Left cardiac atrium (tissue), 4 donors: ENCODE data around the gene S1PR3. TPM values are rescaled to one million over a fixed set of nuclear protein-coding genes. Genes with fewer than 3 reads are reported as not detected.
"Not testable (repeated sequence)": the region's sequence is repeated elsewhere in the genome, so short reads cannot be mapped to it uniquely, and the experiment has no call there.

ENCODE experiments used
- ATAC-seq, 2 donors: fragments of 200-7000 bp; cut with Tn5 transposase; one replicate each; pipeline ENCODE4 v1.9.1; 2020; ENCODE audit warnings: mild to moderate bottlenecking in 2 of 2, moderate library complexity in 2 of 2
- DNase-seq: peaks from one replicate; pipeline ENCODE4 v3.0.0-alpha.2; 2020
- intact Hi-C, 2 donors: fragments of 100-400 bp; cut with DNase I; formaldehyde crosslinking; loops; one replicate each; pipeline versions ENCODE4 v1.14.1 to v1.15.1; 2022 to 2023
- long read RNA-seq: library from polyadenylated mRNA; unstranded; transcript quantifications from one replicate; pipeline ENCODE4 v2.0.0, GENCODE V29; 2021
- total RNA-seq, 2 donors: library from RNA; stranded (reverse); fragmentation: NEBNext Ultra II Directional; extraction: Animal tissue kit (Norgen Biotek cat#: 25700); gene quantifications; one replicate each; pipeline ENCODE4 v1.2.1, GENCODE V29; 2021
- donor health status: DM: no; HTN: yes; CAD: no.
- donor health status: DM: no; HTN: yes; CAD: no; lungs with severe emphysema.
- donor health status: DM: yes; HTN: yes; CAD: no.
- donor health status: Dilated cardiomyopathy.

The S1PR3 gene
- total RNA-seq, result 10 to 100 TPM; 24.4 to 25.3 TPM
- long read RNA-seq, full-length matches to known transcripts, result 26 of 27 reads
- long read RNA-seq, partial matches to known transcripts, result 0 of 27 reads
- long read RNA-seq, other reads (novel, unspliced or antisense), result 1 of 27 reads

DNA sequence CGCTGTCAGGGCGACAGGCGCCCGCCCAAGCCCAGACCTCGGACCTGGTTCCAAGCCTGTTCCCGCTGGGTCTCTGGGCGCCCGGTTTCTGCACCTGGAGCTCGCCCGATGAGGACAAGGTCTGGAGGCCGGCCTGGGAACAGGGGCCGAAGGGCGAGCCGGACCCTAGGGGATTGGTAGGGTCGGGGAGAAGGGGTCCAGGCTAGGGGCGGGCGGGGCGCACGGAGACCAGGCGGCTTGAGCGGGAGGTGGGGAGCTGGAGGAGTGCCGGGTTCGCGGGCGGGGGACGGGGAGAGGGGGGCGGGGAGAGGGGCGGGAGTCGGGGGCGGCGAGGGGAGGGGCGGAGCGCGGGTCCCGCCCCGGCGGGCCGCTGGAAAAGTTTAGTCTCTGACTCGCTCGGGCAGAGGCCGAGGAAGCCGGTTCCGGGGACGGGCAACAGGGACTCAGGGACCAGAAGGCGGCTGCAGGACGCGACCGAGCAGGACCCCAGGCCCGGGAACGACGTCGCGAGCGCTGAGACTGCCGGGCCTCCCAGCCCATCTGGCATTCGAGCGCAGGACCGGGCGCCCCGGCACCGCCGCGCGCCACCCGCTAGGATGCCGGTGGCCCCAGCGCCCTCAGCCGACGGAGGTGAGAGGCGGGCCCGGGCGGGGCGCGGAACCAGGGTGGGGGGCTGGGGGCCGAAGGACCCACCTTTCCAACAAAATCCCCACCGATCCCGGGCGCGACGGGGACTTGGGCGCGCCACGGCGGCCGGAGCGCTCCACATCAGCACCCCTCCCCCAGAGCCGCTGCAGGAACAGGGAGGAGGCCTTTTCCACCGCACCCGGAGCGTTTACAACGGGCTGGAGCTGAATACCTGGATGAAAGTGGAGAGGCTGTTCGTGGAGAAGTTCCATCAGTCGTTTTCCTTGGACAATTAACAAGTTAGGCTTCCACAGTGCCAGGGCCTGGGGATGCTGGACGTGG lies at the start of gene S1PR3:
S1PR3 (plus strand) TSS at position 403 of the 969 bp plus-strand sequence. CDS start 9,733 bp downstream, outside the sequence.
- intact Hi-C loops, result loop anchor here (5.0 to 10.0 kb wide), 4 partner anchors 39 to 209 kb away; no protein-coding TSS in a partner anchor
- DNase-seq (peak; percentile 75), ATAC-seq (peak; percentile 80 to 88)

DNA sequence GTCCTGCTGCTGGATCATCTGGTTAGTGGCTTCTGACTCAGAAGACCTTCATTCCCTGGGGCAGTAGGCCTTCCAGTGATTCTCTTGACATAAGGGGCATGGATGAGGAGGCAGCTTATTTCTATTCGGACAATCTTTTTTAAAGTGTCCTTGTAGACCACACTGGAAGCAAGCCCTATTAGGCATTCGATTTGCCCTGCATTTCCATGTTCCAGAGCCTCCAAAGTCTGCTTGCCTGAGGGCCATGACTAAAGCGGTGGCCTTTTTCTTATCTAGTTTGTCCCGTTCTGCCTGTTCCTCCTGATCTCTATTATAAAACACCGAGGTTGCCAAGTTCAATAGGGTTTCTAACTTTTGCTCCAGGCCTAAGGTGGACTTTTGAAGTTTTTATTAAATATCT lies 49.7 kb upstream of the S1PR3 start:
- DNase-seq, intact Hi-C loops, ATAC-seq: not testable (repeated sequence)

GRCh38 chr9:88942411-88942810 lies 48.9 kb upstream of the S1PR3 start:
- ATAC-seq (no peak), DNase-seq (no peak)
- intact Hi-C loops, result no loop called here

GRCh38 chr9:88945636-88946333 lies 45.5 kb upstream of the S1PR3 start:
- intact Hi-C loops, result no loop called here
- no peak for ATAC-seq
- DNase-seq, result no peak

DNA sequence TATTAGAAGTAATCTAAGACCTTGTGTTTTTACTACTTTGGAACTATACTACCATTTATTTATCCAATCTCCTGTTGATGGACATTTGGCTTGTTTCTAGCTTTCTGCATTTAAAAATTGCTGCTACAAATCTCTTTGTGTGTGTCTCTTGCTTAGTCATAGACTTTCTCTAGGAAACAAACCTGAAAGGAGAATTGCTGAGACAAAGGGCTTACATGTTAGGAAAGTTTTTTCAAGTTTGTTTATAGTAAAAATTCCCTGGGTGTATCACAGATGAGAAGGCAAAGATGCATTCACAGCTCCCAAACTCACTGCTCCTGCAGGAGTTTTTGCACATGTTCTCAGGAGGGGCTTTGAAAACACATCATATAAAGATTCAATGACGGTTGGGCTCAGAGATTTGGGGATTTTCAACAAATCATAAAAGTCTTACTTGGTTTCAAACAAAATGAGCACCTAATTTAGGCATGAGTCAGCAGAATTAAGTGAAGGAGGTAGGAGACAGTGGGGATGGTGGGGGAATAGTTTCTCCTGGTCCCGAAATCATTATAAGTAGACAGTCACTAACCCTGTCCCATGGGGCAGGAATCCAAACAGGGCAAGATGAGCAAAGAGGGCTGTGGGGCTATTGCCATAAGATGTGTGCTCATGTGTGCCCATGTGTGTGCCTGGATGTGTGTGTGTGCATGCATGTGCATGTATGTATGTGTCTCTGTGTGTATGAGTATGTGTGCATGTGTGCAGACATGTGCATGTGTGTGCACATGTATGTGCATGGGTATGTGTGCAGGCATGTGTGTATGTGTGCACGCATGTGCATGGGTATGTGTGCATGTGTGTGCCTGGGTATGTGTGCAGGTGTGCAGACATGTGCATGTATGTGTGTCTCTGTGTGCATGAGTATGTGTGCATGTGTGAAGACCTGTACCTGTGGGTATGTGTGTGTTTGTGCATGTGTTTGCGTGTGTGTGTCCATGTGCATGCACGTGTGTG lies 43.4 kb upstream of the S1PR3 start:
- intact Hi-C loops, result no loop called here
- ATAC-seq, result no peak
- DNase-seq, result no peak

- DNase-seq (peak; percentile 51), ATAC-seq (peak; percentile 80 to 86)
- intact Hi-C loops, result no loop called here
Measured at GRCh38 chr9:88949425-88949824, 41.8 kb upstream of the S1PR3 start.

DNA sequence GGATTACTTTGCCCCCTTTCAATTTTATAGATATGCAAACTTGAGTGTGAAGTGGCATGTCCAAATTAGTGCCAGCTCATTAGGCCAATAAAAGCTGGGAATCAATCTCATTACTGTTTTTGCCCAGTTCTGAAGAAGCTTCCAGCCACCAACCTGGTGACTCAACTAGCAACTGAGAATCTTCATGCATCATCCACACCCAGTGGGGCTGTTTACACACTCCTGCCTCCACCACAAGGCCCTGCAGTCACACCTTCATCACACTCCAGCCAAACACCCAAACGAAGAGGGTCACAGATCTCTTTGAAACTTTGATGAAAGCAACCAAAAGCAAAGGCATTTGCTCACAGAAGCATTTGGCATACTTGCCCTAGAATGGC lies 41.3 kb upstream of the S1PR3 start:
- DNase-seq, result no peak
- intact Hi-C loops, result loop anchor here in 1 of 2 donors (5.0 kb wide), 1 partner anchor 42 kb away; the partner anchor contains the start of gene S1PR3
- peak in 1 of 2 donors; percentile 39 for ATAC-seq

DNA sequence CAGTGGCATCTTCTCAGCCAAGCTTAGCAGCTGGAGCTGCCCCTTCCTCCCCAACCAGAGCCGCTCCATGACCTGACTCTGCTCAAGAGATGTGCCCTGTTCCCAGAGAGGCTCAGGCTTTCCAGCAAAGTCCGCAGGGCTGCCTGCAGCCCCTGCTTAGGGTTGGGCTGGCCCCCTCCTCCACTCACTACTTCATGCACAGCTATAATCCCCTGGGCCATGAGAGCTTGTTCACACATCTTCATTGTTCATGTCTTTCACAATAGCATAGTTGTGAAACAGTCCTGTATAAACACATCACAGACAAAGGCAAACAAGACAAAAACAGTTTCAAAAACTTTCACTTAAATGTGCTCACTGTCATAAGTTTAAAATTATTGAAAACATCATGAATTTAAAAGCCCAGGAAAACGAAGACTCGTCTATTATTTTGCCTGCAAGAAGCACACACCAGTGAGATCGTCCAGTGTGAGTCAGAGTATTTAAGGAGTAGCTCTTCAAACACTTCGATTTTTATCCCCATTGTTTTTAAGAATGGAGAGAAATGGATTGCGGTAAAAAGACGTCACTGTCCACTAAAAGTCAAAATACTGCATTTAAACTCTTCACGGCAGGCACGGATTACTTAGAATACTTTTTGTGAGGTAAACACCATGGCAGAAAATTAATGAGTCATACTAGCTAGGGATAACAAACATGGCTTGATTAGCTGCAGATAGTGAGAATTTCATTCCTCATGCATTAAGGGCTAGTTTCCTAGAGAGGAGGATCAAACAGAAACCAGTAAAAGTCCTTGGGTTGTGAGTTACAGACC lies 40.7 kb upstream of the S1PR3 start:
- DNase-seq, result no peak
- peak; percentile 8 to 23 for ATAC-seq
- intact Hi-C loops, result loop anchor here in 1 of 2 donors (5.0 kb wide), 1 partner anchor 42 kb away; the partner anchor contains the start of gene S1PR3

- intact Hi-C loops, result loop anchor here in 1 of 2 donors (5.0 kb wide), 1 partner anchor 41 kb away; the partner anchor contains the start of gene S1PR3
- ATAC-seq, result no peak
- no peak for DNase-seq
Measured at GRCh38 chr9:88951155-88951542, 40.1 kb upstream of the S1PR3 start.

GRCh38 chr9:88952086-88952615 lies 39.1 kb upstream of the S1PR3 start:
- no peak for DNase-seq
- intact Hi-C loops, result loop anchor here in 1 of 2 donors (5.0 kb wide), 1 partner anchor 40 kb away; the partner anchor contains the start of gene S1PR3
- ATAC-seq, result no peak

- ATAC-seq (no peak), DNase-seq (no peak)
- intact Hi-C loops, result loop anchor here in 1 of 2 donors (5.0 kb wide), 1 partner anchor 39 kb away; the partner anchor contains the start of gene S1PR3
Measured at GRCh38 chr9:88952976-88953375, 38.3 kb upstream of the S1PR3 start.

DNA sequence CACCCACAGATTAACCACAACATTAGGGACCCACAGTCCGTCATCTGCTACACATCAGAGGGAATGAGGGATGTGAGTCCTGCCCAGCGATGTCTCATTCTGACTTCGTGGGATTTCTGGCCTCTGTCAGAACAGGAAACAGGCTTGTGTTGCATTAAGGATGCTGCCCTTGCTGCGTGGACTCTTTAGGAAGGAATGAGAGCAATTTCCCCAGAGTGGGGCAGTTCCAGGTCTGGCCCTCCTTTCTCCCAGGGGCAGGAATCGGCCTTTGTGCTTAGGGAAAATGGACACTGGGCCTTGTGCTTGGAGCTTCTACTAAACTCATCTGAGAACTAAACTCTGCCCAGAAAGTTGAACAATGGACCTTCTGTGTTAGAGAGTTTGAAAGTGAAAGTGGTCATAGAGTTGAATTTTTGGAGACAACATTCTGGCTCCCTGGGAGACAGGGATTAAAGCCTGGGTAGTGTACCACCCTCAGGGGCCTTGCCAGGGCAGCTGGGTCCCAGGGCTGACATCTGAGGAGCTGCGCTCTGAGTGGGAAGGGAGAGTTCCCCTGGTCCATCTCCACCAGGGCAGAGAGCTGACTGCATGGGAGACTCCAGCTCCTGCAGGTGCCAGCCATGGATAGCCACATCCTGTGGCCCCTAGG lies 37.8 kb upstream of the S1PR3 start:
- intact Hi-C loops, result loop anchor here in 1 of 2 donors (5.0 kb wide), 1 partner anchor 39 kb away; the partner anchor contains the start of gene S1PR3

GRCh38 chr9:88954066-88954465 lies 37.2 kb upstream of the S1PR3 start:
- intact Hi-C loops, result loop anchor here in 1 of 2 donors (5.0 kb wide), 1 partner anchor 38 kb away; the partner anchor contains the start of gene S1PR3
- ATAC-seq (no peak), DNase-seq (no peak)

More for the DNA sequence above, 37.8 kb upstream of the S1PR3 start:
- DNase-seq (no peak), ATAC-seq (peak; percentile 16 to 55)

DNA sequence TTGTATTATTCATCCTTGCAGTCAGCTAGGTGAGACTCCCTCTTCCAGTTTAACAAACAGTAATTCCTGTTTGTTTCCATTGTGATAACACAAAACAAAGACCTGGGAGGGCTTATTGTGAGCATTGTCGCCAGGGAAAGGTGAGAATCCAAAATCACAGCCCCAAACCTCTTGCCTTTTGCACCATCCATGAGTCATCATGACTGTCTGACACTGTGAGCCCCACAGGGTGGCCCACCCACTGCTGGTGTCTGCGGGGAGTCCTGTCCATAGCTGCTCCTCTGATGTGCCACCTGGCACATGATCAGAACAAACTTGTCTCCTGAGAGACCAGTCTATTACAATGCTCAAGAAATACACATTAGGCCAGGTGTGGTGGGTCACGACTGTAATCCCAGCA lies 33.7 kb upstream of the S1PR3 start:
- no peak for ATAC-seq

DNA sequence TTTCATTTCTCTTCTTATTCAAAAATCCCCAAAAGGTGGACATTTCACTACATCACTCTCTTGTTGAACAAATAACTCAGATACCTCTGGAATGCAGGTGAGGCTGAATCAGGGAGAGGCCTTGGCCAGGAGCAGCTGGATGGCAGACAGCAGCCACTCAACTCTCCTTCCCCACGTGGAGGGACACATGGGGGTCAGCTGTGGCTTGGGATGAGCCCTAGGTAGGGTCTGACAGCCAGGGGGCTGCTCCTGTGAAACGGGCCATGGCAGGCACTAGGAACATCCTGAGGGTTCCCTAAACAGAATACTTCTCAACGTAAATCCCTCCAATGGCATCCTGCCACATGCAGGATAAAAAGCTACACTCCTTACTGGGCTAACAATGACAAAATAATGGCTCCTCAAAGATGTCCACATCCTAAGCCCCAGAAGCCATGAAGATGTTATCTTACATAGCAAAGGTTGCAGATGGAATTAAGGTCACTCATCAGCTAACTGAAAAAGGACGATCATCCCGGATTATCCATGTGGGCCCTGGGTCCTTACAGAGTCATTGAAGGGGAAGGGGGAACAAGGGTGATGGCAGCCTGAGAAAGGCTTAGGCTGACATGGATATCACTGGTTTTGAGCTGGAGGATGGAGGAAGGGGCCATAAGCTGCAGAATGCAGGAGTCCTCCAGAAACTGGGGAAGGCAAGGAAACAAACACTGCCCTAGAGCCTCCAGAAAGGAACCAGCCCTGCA lies 31.4 kb upstream of the S1PR3 start:
- no peak for ATAC-seq
- intact Hi-C loops, result no loop called here
- DNase-seq, result no peak

More for the DNA sequence above, 33.7 kb upstream of the S1PR3 start:
- intact Hi-C loops, result no loop called here
- no peak for DNase-seq

GRCh38 chr9:88960632-88961031 lies 30.6 kb upstream of the S1PR3 start:
- intact Hi-C loops, result no loop called here
- ATAC-seq, result no peak
- no peak for DNase-seq
